K562 (cell line): ENCODE data around the gene NRXN3. TPM values are rescaled to one million over a fixed set of nuclear protein-coding genes. Genes with fewer than 3 reads are reported as not detected.

Source experiments
- ATAC-seq: fragments of 200-7000 bp; cut with Tn5 transposase; 3 replicates; pipeline ENCODE4 v1.9.1; 2020; ENCODE audit warnings: moderate library complexity
- BruUV-seq: library from RNA; stranded (reverse); fragments of 400-500 nt; replicated peaks from 2 replicates; lab custom pipeline; 2021; lab: Mats Ljungman, UMichigan
- CTCF ChIA-PET: fragments of 300-600 bp; formaldehyde crosslinking; extraction: SDS; loops from one replicate; lab custom pipeline; 2021; ENCODE audit warnings: low intra/inter-chr PET ratio; lab: Yijun Ruan, JAX
- POLR2A ChIA-PET: fragments of 300-600, 350-650 bp; sonication (Branson Sonifier 250); formaldehyde crosslinking; extraction: SDS; loops from one replicate; lab custom pipeline; 2021; ENCODE audit warnings: antibody characterized with exemption, inconsistent platforms; lab: Yijun Ruan, JAX
- DNase-seq, 4 experiments: peaks; one replicate each; pipeline versions ENCODE4 v3.0.0 to v3.0.0-alpha.2; 2011 to 2018; ENCODE audit warnings: low spot score in 3 of 4, mixed read lengths in 3 of 4; ENCODE audit errors: extremely low read depth in 1 of 4
- FAIRE-seq: peaks from 2 replicates; lab custom pipeline; 2011; peaks lifted over from hg19 to GRCh38; lab: Jason Lieb, UNC
- H2AFZ ChIP-seq: 2 replicates; pipeline ENCODE4 v1.6.0; 2011; ENCODE audit warnings: low read depth, low read length, control low read depth, inconsistent platforms
- H3K27ac ChIP-seq: fragments of 200-600 bp; 3 replicates; pipeline ENCODE4 v1.8.0; 2011; ENCODE audit warnings: low read depth, mild to moderate bottlenecking, control low read depth, inconsistent platforms, low read length, moderate library complexity, mixed read lengths; ENCODE audit errors: extremely low read depth
- H3K27me3 ChIP-seq, 2 experiments: fragments of 300-600 bp in 1 of 2; 2 replicates in 1 of 2; 3 replicates in 1 of 2; pipeline versions ENCODE4 v1.6.0 to v1.8.0; 2011; ENCODE audit warnings: inconsistent platforms in 2 of 2, low read length in 2 of 2, mild to moderate bottlenecking in 1 of 2, mixed read lengths in 1 of 2, moderate library complexity in 1 of 2; ENCODE audit not compliant: control insufficient read depth in 2 of 2, insufficient read depth in 2 of 2
- H3K36me3 ChIP-seq: fragments of 300-600 bp; 3 replicates; pipeline ENCODE4 v1.8.0; 2011; ENCODE audit warnings: mild to moderate bottlenecking, low read length, inconsistent platforms; ENCODE audit not compliant: control insufficient read depth, insufficient read depth
- H3K4me1 ChIP-seq, 2 experiments: fragments of 200-600 bp in 1 of 2; replicated peaks in 1 of 2; 2 replicates in 1 of 2; 3 replicates in 1 of 2; pipeline versions ENCODE4 v1.5.1 to v1.8.0; 2011; ENCODE audit warnings: inconsistent platforms in 2 of 2, low read length in 2 of 2, mild to moderate bottlenecking in 1 of 2, mixed read lengths in 1 of 2, moderate library complexity in 1 of 2; ENCODE audit not compliant: control insufficient read depth in 2 of 2, insufficient read depth in 2 of 2
- H3K4me2 ChIP-seq: 2 replicates; pipeline ENCODE4 v1.6.1; 2011; ENCODE audit warnings: low read length, control low read depth, inconsistent platforms, mixed read lengths; ENCODE audit not compliant: insufficient read depth
- H3K4me3 ChIP-seq: fragments of 200-600 bp; sonication (generic), shearing (Covaris generic); 2 replicates; pipeline ENCODE4 v1.5.1; 2016; ENCODE audit warnings: control low read depth, inconsistent platforms
- H3K79me2 ChIP-seq: fragments of 200-600 bp; 3 replicates; pipeline ENCODE4 v1.8.0; 2011; ENCODE audit warnings: low read length, inconsistent platforms; ENCODE audit not compliant: control insufficient read depth, insufficient read depth
- H3K9ac ChIP-seq, 2 experiments: 2 replicates each; pipeline versions ENCODE4 v1.6.0 to v1.6.1; 2011; ENCODE audit warnings: low read depth in 2 of 2, low read length in 2 of 2, control low read depth in 1 of 2, inconsistent platforms in 1 of 2, mild to moderate bottlenecking in 1 of 2, mixed read lengths in 1 of 2; ENCODE audit not compliant: insufficient read depth in 1 of 2
- H3K9me1 ChIP-seq: one replicate; pipeline ENCODE4 v1.6.0; 2011; ENCODE audit warnings: inconsistent platforms, mild to moderate bottlenecking, low read length, moderate library complexity; ENCODE audit not compliant: control insufficient read depth, insufficient read depth
- H3K9me3 ChIP-seq: replicated peaks from 2 replicates; pipeline ENCODE4 v1.5.1; 2011; ENCODE audit warnings: low read depth, low read length, inconsistent platforms; ENCODE audit not compliant: control insufficient read depth, insufficient read depth
- H4K20me1 ChIP-seq: replicated peaks from 2 replicates; pipeline ENCODE4 v1.6.1; 2011; ENCODE audit warnings: low read length, inconsistent platforms, mixed read lengths; ENCODE audit not compliant: control insufficient read depth, insufficient read depth
- BHLHE40 ChIP-seq: IDR thresholded peaks from 2 replicates; pipeline ENCODE4 v1.6.1; 2011; ENCODE audit warnings: low read length, improper control_type of control experiment
- BRCA1 ChIP-seq, 2 experiments: fragments of 450-650 bp in 1 of 2; sonication (generic) in 1 of 2; formaldehyde crosslinking in 1 of 2; IDR thresholded peaks; 2 replicates each; pipeline versions ENCODE4 v1.5.0 to v1.6.1; 2017 to 2020; ENCODE audit warnings: mild to moderate bottlenecking in 1 of 2, missing genetic modification reagents in 1 of 2
- CBX2 ChIP-seq: fragments of 200-600 bp; sonication (generic); IDR thresholded peaks from one replicate; pipeline ENCODE4 v1.6.1; 2012; ENCODE audit warnings: mild to moderate bottlenecking, low read length, inconsistent platforms; ENCODE audit not compliant: insufficient read depth, poor library complexity, severe bottlenecking
- RAD21 ChIP-seq, 2 experiments: fragments of 250-450 bp in 1 of 2; fragments of 450-650 bp in 1 of 2; sonication (Bioruptor Pico) in 1 of 2; formaldehyde crosslinking in 1 of 2; IDR thresholded peaks in 1 of 2; conservative IDR thresholded peaks in 1 of 2; 2 replicates each; pipeline versions ENCODE4 v1.4.0 to v1.8.0; 2020 to 2022; ENCODE audit warnings: mild to moderate bottlenecking in 2 of 2, moderate library complexity in 1 of 2
- RNF2 ChIP-seq: sonication (generic); IDR thresholded peaks from 2 replicates; pipeline ENCODE4 v1.6.1; 2016
- RREB1 ChIP-seq: fragments of 250-450 bp; sonication (Bioruptor Pico); IDR thresholded peaks from 2 replicates; pipeline ENCODE4 v1.4.0; 2020
- SMC3 ChIP-seq: conservative IDR thresholded peaks from 2 replicates; pipeline ENCODE4 v1.6.1; 2011; ENCODE audit warnings: low read depth, low read length, improper control_type of control experiment; ENCODE audit not compliant: insufficient read depth
- SUPT5H ChIP-seq: fragments of 450-650 bp; IDR thresholded peaks from 2 replicates; pipeline ENCODE4 v1.6.1; 2016
- TEAD2 ChIP-seq: fragments of 450-650 bp; IDR thresholded peaks from 2 replicates; pipeline ENCODE4 v1.6.1; 2016; ENCODE audit warnings: missing genetic modification characterization, control low read depth, missing compliant biosample characterization
- ZBTB5 ChIP-seq: fragments of 450-650 bp; IDR thresholded peaks from 2 replicates; pipeline ENCODE4 v1.6.1; 2017; ENCODE audit warnings: antibody characterized with exemption
- ZNF224 ChIP-seq: sonication (generic); formaldehyde crosslinking; IDR thresholded peaks from 2 replicates; pipeline ENCODE4 v1.8.0; 2022; ENCODE audit warnings: mild to moderate bottlenecking, missing genetic modification reagents
- ZNF23 ChIP-seq: fragments of 250-450 bp; sonication (Bioruptor Pico); IDR thresholded peaks from 2 replicates; pipeline ENCODE4 v1.4.0; 2020; ENCODE audit warnings: mild to moderate bottlenecking
- ZNF644 ChIP-seq: fragments of 200-800 bp; sonication (Bioruptor generic); IDR thresholded peaks from 2 replicates; pipeline ENCODE4 v1.6.1; 2016; ENCODE audit warnings: low read depth, missing genetic modification characterization, missing compliant biosample characterization
- WGBS: fragments of 100-300 bp; shearing (Covaris generic); methylation state at CpG from one replicate; pipeline ENCODE4 v1.1.6; 2016; ENCODE audit warnings: low coverage, mixed read lengths; ENCODE audit not compliant: insufficient coverage; ENCODE audit errors: missing lambda C conversion rate; 5-methylcytosine and 5-hydroxymethylcytosine counted together
- in situ Hi-C: fragments of 300-500 bp; cut with MboI; formaldehyde crosslinking; loops from 4 replicates; pipeline ENCODE4 v1.15.0; 2018; ENCODE audit warnings: inconsistent platforms, mixed read lengths
- intact Hi-C: fragments of 100-400 bp; cut with micrococcal nuclease; formaldehyde crosslinking; loops from 2 replicates; pipeline ENCODE4 v1.14.2; 2022
- polyA plus RNA-seq, 8 experiments: library from polyadenylated mRNA; depleted of rRNA in 4 of 8; stranded (reverse) in 5 of 8; unstranded in 3 of 8; fragments of >200 nt; fragmentation: Nextera tagmentation in 2 of 8; fragmentation: Illumina TruSeq in 1 of 8; extraction: Ambion mirVana in 2 of 8; extraction: Trizol in 1 of 8; gene quantifications; 2 replicates each; pipeline versions ENCODE4 v1.2.1 to v1.2.3, GENCODE V29; 2011 to 2014; ENCODE audit warnings: inconsistent platforms in 1 of 8, missing spikeins in 1 of 8
- total RNA-seq, 7 experiments: library from RNA; depleted of rRNA in 6 of 7; stranded (reverse); fragments of >200 nt in 6 of 7; fragmentation: Illumina TruSeq in 2 of 7; extraction: Trizol in 2 of 7; gene quantifications; 2 replicates each; pipeline versions ENCODE4 v1.2.1 to v1.2.3, GENCODE V29; 2011 to 2021; ENCODE audit warnings: low replicate concordance in 1 of 7

The NRXN3 gene
- total and polyA plus RNA-seq, 9 of the 15 experiments (the other 6 are each of a cell fraction or from before 2014, with no cell fraction given), result 0.09 TPM; not detected in 8

- Histone ChIP-seq H3K4me2 (no peak overlapping the region), H3K9ac (no peak overlapping the region), H3K9me3 (no peaks in the 10 kb centered on the region), H3K9me1 (no peaks in the 10 kb centered on the region), H3K36me3 (no peaks in the 10 kb centered on the region), H3K4me1 (no peaks in the 10 kb centered on the region), H3K27ac (no peak overlapping the region), H4K20me1 (no peaks in the 10 kb centered on the region), H3K27me3 (no peaks in the 10 kb centered on the region), H2AFZ (0 out of 2 replicates have a peak overlapping the region, but pooled peaks have one; percentile 35), H3K79me2 (no peaks in the 10 kb centered on the region), H3K4me3 (no peak overlapping the region)
- intact Hi-C loops (loop anchor here (1.0 to 10.0 kb wide), 3 partner anchors 118 to 544 kb away; no protein-coding TSS in a partner anchor), in situ Hi-C loops (no loop called here)
- peak; percentile 99 for ATAC-seq
- peak; percentile 72 for FAIRE-seq
- WGBS, result 0% methylated on average over 9 of the region's 16 CpGs
- peak; percentile 39 to 66 (median 46) for DNase-seq
- ChIA-PET CTCF (interaction anchor here (0.6 kb wide), 1 partner anchor 704 kb away, joined by 6 read pairs; no protein-coding TSS in a partner anchor), POLR2A (interaction anchor here (0.8 to 1.1 kb wide), 3 partner anchors 11 to 118 kb away, joined by 3 to 4 read pairs (median 3); no protein-coding TSS in a partner anchor)
- no TSS peak for BruUV-seq
- TF ChIP-seq ZNF644 (tag) (no peak), ZBTB5 (no peak), RAD21 (CRISPR knock-in tag; conservative IDR thresholded peaks at IDR 0.05 in 1 of 2, IDR thresholded peaks at IDR 0.05 in 1 of 2) (peak; percentile 63 to 76), RNF2 (no peak), CBX2 (no peak), ZNF23 (no peak), SMC3 (peak; percentile 70), SUPT5H (no peak), BRCA1 (IDR thresholded peaks at IDR 0.05) (no peak), BRCA1 (CRISPR knock-in tag; IDR thresholded peaks at IDR 0.05) (no peak), BHLHE40 (no peak), RREB1 (CRISPR knock-in tag) (no peak), ZNF224 (no peak), TEAD2 (no peak)
These were observed 396.1 kb downstream of the NRXN3 start for GRCh38 chr14:78566026-78566858.
